GM21737 (cell line): ENCODE results near the gene SPEF2.

Experiments
- ATAC-seq: cut with Tn5 transposase; IDR thresholded peaks from one replicate; pipeline ENCODE4 v1.9.1; 2021; ENCODE audit warnings: mild to moderate bottlenecking, moderate library complexity; ENCODE audit not compliant: unreplicated experiment

Gene SPEF2

DNA sequence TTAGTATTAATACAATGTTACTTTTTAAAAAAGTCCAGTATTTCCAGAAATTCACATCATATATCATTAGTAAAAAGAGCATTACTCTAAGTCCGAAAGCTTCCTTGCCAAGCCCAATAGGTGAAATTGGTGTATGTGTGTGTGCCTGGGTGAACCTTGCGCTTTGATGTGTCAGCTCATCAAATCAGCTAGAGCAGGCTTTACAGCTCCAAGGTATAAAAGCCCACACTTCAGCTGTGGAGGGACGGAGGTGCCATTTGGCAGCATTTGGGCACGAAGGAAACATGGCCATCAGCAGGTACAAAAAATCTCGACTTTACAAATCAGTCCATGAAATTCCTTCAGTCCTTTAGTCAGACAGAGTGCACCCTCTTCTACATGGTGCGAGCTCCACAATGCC, 162.6 kb downstream of the SPEF2 start:
- no peak for ATAC-seq

DNA sequence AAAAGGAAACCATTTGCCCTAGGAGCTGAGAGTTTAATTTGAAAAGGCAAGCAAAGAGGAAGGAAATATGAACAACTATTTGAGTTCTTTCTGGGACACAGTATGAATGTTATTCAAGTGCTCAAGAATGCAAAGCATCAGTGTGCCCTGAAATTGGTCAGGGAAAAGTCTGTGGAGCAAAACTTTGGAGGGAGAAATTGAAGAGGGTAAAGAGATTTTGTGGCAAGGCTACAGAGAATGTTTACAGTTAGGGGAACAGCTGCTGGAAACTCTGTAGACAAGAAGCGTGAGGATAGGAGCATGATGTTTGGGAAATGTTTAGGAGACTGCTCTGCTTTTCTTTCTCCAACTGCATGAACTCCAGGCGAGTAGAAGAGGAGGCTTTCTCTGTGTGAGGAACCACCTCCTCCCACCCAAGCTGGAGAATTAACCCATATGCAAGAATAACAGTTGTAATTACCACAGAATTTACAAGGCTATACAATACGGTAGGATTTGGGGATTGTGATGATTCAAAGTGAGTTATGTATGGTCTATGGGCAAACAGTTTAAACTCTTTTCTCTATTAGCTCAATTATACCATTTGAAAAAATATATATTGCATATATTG, 163.6 kb downstream of the SPEF2 start:
- ATAC-seq = no peak

DNA sequence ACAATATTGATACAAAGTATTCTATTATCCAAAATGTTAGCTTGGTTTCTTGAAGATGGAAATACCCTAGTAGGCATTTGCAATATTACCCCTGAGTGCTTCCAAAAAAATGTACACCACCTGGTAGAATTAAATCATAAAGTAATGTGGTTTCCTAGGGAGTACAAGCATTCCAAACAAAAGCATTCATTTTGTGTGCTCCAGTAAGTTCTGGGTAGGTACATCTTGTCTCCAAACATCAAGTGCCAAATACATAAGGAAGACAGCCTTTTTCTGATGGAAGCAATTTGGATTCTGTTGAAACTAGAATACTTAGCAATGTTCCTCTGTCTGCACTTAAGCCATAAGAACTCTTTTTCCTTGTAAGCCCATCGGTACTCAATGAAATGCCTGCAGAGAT, 165.9 kb downstream of the SPEF2 start:
- no peak for ATAC-seq

DNA sequence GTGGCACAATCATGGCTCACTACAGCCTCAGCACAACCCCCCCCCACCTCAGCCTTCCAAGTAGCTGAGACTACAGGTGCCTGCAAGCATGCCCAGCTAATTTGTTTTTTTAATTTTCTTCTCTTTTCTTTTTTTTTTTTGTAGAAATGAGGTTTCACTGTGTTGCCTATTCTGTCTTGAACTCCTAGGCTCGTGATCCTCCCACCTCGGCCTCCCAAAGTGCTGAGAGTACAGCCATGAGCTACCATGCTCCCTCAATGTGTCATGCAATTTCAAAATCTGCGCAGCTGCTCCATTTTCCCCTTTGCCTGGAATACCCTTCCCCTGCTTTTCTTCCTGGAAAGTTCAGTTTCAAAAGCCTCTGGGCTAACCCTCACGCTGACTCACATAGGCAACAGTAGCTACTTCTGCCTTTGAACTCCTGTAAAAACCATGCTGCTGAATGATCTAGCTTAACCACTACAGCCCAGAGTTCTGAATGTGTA, 168.0 kb downstream of the SPEF2 start:
- ATAC-seq = no peak

DNA sequence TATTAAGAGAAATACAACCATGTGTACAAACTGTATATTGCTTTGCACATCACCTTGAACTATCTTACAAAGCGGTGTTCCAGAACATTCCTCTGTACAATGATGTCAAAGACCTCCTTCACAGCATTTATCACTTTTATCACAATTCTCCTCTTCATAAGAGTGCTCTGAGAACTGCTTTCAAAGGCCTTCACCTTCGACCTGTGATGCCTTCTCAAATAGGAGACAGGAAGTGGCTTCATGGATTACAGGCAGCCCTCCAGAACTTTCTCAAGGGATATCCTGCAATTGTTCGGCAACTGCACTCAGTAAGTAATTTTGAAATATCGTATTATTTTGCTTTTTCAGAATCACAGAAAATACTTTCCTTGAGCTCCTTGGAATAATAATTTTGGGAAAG, 171.1 kb downstream of the SPEF2 start:
- no peak for ATAC-seq

DNA sequence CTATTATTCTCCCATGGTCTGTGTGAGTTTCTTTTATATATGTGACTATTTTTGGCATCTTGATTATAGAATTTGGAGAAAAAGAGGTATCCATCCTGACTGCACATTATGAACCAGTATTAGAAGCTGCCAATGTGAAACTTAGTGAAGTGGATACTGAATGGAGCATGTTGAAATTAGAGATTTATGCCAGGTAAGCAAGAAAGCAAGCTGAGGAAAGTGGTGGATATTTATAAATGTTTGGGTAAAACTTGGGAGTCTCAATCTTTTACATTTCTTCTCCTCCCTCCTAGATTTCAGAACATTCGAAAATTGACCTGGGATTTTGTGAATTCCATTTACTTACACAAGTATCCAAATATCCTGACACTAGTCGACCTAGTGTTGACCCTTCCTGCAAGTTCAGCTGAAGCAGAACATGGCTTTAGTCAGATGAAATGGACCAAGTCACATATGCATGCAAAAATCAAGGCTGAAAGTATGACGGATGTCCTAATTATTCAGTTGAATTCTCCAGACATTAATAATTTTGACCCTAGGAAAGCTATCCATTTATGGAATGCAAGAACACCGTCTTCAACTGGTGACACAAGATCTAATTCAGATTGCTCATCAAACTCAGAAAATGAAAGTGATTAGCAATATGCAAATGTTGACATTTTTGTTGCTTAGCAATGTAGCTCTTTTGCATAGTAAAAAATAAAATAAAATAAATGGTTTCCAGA, 172.2 kb downstream of the SPEF2 start:
- ATAC-seq = no peak

DNA sequence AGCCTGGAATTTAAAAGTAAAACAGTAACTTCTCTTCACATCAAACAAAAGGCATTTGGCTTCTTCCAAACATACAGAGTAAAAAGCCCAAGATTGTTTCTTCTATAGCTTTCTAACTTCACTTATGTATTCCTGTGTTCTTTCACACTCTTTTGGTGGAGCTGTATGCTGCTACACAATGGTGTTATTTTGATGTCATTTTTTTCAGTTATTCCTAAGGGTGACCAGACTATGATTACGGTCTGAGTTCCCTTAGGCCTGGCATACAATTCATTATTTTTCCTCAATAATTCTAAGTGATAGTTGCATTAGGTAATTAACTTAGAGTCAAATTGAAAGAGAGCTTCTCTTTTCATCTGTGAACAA, 172.8 kb downstream of the SPEF2 start:
- ATAC-seq = no peak

DNA sequence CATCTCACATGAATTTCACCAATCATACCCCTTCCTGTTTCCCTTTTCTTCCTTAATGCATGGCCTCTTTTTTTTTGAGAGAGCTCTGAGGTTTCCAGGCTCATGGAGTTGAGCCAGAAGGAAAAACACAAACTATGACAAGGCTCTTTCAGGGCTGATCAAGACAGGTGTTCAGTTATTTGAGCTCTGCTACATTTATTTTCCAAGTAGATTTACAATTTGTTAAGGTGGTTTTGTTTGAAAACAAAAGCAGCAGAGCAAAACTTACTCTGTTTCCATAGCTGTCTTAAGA, 176.6 kb downstream of the SPEF2 start:
- ATAC-seq = no peak

DNA sequence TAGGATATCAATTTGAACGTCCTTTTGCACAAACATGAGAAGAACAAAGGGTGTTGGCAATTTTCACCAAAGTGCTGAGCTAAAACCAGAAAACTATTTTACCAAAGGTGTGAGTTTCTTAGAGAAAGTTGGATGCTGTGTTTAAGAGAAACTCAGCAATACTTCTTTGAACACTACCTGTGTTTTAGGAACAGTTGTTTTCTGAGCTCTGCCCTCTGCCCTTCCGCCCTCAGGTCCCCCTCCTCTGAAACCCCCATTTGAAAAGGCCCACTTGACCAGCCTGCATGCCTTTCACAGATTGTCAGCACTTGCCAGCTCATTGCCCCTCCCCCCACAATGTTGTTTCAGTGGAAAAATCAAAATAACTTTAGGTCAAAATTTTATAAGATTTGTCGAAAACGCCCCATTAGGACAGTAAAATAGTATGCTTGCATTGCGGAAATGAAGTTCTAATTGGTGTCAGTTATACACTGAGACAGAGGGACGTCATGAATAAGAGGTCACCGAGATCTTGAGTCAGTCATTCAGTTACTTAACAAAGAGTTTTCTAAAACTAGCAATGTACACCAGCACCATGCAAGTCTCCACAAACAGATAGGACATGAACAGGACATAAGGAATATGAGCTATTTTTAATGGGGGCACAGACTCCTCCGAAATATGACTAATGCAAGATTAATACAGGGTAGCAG, 177.2 kb downstream of the SPEF2 start:
- ATAC-seq = no peak

DNA sequence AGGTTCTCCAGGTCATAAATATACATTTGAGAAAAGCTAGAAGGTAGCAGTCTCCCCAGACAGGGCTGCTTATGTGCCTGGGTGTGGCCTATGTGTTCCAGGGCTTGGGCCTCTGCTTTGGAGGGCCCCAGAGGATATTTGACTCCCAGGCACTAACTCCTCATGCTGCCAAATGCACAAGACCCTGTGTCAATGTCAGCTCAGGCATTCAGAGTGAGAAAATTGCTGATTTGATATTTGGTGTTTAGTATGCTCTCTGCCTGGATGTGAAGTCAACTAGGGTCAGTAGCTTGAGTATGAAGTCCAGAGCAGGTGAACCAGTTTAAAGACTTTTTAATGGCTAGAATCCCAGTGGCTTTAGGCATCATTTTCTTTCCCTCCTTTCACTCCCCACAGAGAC, 181.5 kb downstream of the SPEF2 start:
- ATAC-seq = no peak

DNA sequence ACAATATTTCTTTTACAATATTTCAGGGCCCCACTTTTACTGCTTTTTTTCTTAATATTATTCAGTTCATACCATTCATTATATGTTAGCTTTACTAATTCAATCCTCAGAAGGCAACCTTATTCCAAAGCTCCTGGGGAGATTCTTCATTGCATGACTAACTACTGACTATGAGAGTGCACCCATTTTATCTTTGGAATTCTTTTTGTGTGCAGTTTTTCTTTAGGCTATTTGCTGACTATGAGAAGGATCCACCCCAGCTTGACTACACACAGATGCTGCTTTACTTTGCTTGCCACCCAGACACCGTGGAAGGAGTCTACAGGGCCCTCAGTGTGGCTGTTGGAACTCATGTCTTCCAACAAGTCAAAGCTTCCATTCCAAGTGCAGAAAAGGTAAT, 182.1 kb downstream of the SPEF2 start:
- no peak for ATAC-seq

DNA sequence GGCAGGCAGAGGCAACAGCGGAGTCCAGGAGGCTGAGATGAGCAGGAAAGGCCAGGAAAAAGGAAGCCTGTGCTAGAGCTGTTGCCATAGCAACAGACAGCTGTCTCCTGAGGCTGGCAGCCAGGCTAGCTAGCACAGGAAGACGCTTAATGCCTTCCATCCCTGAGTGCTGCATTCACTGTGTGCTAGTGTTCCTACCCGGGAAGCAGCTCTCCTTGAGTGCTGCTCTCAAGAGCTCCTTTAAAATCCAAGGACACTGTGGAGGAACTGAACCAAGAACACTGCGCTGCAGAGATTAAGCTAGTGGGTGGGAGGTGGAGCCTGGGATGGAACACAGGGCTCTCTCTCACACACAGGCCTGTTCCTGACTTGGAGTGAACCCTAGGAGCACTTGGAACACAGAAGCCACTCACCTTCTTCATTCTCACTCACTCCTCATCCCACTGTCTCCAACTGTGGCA, 185.6 kb downstream of the SPEF2 start:
- ATAC-seq = no peak

DNA sequence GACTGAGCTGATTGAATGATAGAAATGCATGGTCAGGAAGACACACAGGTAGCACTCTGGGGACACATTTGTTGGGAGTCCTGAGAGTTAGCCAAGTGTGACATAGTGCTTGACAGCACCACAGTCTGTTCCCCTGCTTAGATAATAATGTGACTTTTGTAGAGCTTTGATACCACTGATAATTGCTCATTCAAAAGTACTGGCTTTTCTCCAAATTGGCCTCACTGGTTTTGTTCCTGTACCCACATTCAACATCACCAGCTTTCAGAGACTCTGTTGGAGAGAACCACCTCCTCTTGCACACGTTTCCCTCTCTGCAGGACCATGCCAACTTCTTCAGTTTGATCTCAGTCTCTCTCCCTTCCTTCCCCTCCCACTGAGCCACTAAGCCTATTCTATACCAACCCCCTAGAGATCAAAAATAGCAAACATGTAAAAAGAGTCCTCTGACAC, 186.6 kb downstream of the SPEF2 start:
- ATAC-seq = no peak

DNA sequence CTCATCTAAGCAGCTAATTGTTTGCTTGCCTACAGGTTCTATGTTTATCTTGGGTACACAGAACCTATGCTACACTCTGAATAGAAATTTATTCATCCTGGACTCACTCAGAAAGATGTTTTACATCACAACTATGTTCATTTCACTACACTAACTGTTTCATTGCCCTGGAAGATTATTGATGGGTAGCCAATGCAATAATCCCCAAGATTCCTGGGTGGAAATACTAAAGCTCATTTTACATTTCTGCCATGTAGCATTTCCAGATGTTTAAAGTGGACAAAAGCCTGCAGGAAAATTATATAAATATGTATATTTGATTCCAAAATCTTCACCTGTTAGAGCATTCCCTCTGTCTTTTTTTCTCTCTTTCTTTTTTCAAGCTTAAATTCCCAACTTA, 187.2 kb downstream of the SPEF2 start:
- ATAC-seq = no peak

DNA sequence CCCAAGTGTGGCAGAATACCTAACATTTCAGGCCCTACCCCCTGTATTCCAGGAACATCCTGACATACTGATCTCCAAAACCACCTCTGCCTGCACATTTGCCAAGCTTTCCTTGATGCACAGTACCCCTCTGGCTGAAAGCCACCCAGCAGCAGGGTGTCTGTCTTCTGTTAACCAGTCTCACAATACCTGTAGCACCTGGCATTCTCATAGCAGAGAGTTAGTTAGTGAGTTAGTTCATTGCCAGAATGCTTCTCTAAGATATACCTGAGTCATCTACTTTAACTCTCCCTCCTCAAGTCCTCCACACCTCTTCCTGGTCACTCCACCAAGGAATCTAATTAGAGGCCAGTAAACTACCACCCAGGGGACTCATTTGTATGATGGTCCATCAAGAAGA, 192.9 kb downstream of the SPEF2 start:
- ATAC-seq = no peak

DNA sequence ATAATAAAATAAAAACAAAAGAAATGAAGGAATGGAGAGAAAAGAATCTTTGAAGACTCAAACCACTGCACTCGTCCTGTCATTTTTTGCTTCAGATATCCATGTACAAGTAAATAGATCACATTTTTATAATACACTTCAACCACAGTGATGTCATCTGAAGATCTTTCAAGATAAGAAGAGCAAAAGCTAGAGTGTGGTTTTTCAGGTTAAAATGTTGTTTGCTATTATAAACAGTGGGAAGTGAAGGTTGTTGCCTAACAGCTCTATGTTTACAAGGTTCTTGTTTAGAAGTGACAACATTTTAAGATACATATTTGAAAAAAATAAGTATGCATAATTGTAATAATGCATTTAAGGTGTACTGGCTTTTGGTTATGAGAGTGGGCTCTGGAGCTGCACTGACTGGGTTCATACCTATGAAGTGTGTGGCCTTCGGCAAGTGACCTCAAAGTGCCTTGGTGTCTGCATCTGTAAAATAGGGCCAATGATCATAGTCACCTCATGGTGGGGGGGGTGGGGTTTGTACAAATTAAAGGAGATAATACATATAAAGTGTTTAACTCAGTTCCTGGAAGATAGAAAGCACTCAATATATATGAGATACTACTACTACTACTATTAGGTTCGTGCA, 193.6 kb downstream of the SPEF2 start:
- no peak for ATAC-seq

DNA sequence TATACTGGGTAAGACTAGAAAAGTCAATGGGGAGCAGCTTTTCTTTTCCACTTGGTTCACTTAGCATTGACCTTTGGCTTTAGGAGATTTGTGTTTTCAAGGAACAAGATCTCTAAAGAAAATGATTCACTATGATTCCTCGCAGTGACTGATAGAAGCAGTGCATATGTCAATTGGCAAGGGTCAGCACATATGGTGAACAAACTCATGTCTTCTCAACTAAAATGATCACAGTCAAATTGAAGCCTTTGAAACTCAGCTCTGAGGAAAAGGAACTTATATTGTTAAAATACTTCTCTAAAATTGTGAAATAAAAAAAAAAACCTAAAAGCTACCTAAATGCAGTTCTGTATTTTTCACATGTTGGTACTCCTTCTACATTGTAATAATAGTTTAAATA, 195.9 kb downstream of the SPEF2 start:
- ATAC-seq = no peak

DNA sequence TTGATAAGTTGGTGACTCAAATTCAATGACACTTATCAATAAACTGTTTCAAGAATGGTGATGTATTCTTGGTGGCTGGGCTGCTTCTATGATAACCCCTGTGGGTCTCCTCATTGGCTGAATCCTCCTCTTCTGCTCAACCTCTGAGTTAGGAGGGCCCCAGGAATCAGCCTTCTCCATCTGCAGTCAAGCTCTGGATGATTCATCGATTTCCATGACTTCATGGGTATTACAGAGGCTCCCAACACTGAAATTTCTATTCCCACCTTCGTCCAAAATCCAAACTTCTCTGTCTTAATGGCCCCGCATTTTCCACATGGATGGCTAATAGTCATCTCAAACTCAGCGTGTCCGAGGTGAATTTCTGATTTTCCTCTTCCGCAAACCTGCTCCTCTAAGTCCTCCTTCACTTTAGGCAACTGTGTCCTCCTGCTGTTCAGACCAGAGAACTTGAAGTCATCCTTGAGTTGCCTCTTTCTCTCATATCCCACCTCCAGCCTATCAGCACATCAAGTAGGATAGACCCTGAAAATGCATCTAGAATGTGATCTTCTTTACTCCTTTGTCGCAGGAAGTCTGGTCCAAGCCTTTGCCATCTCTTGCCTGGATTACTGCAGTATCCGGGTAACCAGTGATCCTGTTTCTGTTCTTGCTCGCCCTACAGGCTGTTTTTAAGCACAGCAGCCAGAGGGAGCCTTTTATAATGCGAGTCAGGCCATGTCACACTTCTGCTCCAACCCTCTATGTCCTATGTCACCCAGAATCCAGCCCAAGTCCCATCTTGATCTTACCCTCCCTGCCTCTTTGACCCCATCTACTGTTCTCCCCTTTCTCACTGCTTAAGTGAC, 197.7 kb downstream of the SPEF2 start:
- ATAC-seq = no peak

DNA sequence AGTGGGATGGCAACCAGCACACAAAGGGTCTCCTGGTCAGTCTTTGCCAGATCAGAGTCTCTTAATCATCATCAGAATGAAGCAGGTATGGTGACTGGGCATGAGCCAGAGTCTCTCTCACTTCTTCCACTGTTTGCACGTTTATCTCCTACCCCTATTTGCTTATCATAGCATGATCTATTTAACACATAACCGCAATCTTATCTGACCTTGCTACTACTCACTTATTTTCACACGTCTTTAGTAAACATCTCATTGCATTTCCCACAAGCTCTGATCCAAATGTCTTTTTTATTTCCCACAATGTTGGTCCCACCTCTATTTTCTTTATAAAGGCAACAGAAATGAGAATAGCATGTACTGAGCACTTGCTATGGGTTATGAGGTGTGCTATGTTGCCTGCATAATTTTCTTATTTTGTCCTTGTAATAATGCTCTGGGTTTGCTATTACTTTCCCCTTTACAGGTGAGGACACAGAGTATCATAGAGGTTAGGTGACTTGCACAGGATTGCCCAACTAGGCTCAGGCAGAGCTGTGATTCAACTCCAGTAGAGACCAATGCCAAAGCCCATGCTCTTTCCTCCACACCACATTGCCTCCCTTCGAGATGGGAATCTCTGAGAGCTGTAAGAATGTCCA, 199.3 kb downstream of the SPEF2 start:
- no peak for ATAC-seq

DNA sequence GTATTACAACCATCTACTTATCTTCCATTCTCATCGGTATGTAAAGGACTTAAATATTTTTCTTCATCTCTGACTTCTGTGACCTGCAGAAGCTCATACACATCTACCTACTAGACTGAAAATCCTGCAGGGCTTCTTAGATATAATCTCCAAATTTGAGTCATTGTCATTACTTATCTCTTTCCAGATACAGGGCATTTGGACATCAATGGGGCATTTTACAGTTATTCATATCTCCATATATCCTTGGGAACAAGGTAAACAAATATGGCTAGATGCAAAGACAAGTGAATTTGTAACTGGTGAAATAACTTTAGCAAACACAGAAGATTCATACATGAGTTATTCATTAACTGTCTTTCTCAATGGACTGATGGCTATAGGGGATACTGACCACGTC, 201.4 kb downstream of the SPEF2 start:
- no peak for ATAC-seq
